Tibial nerve (tissue), 4 donors: ENCODE measurements around the gene GRID1.

Experiments
- CTCF ChIP-seq, 5 experiments: fragments of 200-600 bp in 3 of 5; fragments of 450-650 bp in 2 of 5; sonication (generic) in 3 of 5; IDR thresholded peaks; one replicate each; pipeline ENCODE4 v1.5.1; 2016 to 2019; ENCODE audit warnings: antibody characterized with exemption in 5 of 5, mild to moderate bottlenecking in 3 of 5, moderate library complexity in 2 of 5
- EP300 ChIP-seq, 2 donors: sonication (generic); formaldehyde crosslinking; IDR thresholded peaks; one replicate each; pipeline ENCODE4 v1.6.1; 2017; ENCODE audit warnings: antibody characterized with exemption in 2 of 2, mild to moderate bottlenecking in 1 of 2
- POLR2A ChIP-seq, 2 donors: fragments of 450-650 bp; IDR thresholded peaks; one replicate each; pipeline ENCODE4 v1.6.1; 2017; ENCODE audit warnings: antibody characterized with exemption in 2 of 2, mild to moderate bottlenecking in 2 of 2, moderate library complexity in 2 of 2

DNA sequence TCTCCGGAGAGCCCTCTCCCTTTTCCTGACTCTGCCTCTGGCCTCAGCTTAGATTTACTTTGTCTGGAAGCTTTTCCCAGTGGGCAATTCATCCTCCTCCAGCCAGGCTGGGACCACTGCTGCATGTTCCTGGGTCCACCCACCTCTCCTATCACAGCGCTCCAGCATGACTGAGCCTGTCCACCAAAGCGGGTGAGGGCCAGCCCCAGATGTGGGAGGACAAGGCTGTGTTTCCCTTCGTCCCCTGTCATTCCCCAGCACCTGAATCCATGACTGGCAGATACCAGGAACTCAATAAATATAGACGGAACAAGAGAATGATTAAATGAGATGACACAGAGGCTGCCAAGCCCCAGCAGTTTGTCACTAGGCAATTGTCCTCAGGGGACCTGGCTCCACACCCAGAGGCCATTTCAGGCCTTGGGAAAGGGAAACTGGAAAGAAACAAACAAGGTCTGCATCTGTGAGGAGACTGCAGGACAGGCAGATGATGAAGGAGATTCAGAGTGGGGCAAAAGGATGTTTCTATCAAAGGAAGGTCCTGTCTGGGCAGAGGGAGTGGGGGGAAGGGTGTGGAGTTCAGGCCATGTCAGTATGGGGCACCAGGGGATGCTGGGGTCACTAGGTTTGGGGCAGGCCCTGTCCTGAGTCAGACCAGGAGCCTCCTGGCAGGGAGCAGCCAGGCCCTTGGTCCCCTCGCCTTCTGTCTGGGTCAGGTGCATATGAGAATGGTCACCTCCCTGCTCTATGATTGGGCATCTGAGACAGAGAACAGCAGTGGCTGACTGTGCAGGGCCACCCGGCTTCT lies 576.4 kb downstream of the GRID1 start:
- TF ChIP-seq POLR2A (IDR thresholded peaks at IDR 0.05) (no peak), CTCF (IDR thresholded peaks at IDR 0.05) (no peak), EP300 (IDR thresholded peaks at IDR 0.05) (no peak)
